C4-2B (cell line): ENCODE data around the gene ATP2A2.

Experiments
- ZFX ChIP-seq: fragments of 450-650 bp; IDR thresholded peaks from 2 replicates; pipeline ENCODE4 v1.6.1; 2017
- TF ChIP-seq, protein P1 (sequence below): fragments of 450-650 bp; conservative IDR thresholded peaks from 2 replicates; pipeline ENCODE4 v1.5.1; 2017; ENCODE audit warnings: mild to moderate bottlenecking

DNA sequence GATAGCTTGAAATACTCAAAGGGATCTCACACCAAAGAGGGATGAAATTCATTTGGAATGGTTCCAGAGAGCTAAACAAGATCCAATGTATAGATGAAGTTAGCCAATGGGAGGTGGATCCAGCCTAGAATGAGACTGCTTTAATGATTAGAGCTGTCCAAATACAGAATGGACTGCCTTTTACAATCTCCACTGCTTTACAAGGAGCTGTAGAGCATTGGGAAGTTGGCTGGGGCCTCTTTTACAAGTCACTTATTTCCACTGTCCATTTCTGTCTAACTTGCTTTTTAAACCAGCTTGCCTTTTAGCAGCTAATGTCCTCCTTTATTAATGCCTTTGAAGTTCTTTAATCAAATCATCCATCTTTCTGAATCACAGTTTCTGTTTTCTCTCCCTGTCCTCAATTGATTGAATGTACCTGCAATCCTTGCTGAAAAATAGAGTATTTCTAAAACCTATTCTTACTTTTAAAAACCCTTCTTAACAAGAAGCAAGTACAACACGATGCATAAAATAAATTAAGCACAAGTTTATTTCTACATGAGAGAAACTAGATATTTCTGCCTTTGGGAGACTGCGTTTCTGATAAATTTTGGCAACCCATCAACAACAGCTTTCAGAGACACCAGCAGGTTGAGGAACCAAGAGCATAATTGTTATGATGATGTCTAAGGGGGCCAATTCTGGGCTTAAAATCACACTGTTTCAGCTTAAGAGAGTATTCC is 3.4 kb upstream of the ATP2A2 start:
- TF ChIP-seq, protein P1, sequence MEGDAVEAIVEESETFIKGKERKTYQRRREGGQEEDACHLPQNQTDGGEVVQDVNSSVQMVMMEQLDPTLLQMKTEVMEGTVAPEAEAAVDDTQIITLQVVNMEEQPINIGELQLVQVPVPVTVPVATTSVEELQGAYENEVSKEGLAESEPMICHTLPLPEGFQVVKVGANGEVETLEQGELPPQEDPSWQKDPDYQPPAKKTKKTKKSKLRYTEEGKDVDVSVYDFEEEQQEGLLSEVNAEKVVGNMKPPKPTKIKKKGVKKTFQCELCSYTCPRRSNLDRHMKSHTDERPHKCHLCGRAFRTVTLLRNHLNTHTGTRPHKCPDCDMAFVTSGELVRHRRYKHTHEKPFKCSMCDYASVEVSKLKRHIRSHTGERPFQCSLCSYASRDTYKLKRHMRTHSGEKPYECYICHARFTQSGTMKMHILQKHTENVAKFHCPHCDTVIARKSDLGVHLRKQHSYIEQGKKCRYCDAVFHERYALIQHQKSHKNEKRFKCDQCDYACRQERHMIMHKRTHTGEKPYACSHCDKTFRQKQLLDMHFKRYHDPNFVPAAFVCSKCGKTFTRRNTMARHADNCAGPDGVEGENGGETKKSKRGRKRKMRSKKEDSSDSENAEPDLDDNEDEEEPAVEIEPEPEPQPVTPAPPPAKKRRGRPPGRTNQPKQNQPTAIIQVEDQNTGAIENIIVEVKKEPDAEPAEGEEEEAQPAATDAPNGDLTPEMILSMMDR: no peak
- no peak for TF ChIP-seq ZFX
